GM06990 (cell line): Measurements from ENCODE around the gene IKBKE.

Experiments used
- DNase-seq: peaks from one replicate; pipeline ENCODE4 v3.0.0-alpha.2; 2011; ENCODE audit not compliant: insufficient read length; ENCODE audit errors: extremely low read depth
- H3K27me3 ChIP-seq: replicated peaks from 2 replicates; pipeline ENCODE4 v1.6.0; 2011; ENCODE audit warnings: low read length; ENCODE audit not compliant: control insufficient read depth, insufficient read depth
- H3K36me3 ChIP-seq: 2 replicates; pipeline ENCODE4 v1.5.1; 2011; ENCODE audit warnings: low read length; ENCODE audit not compliant: control insufficient read depth, insufficient read depth
- H3K4me3 ChIP-seq: replicated peaks from 2 replicates; pipeline ENCODE4 v1.5.1; 2011; ENCODE audit warnings: low read depth, mild to moderate bottlenecking, control low read depth, low read length
- TF ChIP-seq, protein P1 (sequence below): IDR thresholded peaks from 2 replicates; pipeline ENCODE4 v1.5.1; 2011; ENCODE audit warnings: low read length, control low read depth, mild to moderate bottlenecking, inconsistent platforms; ENCODE audit not compliant: insufficient read depth, poor library complexity, severe bottlenecking

Gene IKBKE

DNA sequence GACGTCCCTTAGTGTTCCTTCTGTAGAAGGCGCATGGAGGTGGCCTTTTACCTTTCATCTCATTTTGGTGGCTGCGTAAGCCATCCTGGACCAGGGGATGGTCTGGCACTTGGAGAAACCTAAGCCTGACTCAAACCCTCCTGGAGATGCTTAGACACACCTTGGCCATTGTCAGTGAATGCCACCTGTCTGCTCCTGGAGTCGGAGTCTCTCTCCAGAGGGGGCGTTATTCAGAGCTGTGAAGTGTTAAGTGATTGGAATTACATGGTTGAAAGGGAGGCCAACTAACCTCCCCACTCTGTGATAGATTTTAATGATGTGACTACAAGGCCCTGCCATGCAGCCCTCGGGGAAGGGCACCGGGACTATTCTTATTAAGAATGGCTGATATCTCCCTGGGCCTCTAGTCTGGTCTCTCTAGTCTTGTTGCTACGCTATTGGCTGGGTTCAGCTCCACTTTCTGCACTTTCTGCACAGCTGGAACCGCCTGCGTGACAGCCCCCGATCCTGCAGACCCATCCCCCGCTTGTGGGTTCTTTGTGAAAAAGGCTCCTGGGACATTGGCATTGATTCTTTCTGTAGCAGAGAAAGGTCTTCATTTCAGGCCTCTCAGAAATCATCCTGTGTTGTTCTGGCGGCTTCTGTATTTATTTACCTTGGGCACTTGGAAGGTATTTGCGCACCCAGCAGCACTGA, 41.2 kb downstream of the IKBKE start:
- DNase-seq, result no peak
- no peaks in the 10 kb centered on the region for H3K36me3 ChIP-seq
- TF ChIP-seq, protein P1, sequence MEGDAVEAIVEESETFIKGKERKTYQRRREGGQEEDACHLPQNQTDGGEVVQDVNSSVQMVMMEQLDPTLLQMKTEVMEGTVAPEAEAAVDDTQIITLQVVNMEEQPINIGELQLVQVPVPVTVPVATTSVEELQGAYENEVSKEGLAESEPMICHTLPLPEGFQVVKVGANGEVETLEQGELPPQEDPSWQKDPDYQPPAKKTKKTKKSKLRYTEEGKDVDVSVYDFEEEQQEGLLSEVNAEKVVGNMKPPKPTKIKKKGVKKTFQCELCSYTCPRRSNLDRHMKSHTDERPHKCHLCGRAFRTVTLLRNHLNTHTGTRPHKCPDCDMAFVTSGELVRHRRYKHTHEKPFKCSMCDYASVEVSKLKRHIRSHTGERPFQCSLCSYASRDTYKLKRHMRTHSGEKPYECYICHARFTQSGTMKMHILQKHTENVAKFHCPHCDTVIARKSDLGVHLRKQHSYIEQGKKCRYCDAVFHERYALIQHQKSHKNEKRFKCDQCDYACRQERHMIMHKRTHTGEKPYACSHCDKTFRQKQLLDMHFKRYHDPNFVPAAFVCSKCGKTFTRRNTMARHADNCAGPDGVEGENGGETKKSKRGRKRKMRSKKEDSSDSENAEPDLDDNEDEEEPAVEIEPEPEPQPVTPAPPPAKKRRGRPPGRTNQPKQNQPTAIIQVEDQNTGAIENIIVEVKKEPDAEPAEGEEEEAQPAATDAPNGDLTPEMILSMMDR, result no peak
- H3K4me3 ChIP-seq, result no peak overlapping the region
- no peaks in the 10 kb centered on the region for H3K27me3 ChIP-seq

DNA sequence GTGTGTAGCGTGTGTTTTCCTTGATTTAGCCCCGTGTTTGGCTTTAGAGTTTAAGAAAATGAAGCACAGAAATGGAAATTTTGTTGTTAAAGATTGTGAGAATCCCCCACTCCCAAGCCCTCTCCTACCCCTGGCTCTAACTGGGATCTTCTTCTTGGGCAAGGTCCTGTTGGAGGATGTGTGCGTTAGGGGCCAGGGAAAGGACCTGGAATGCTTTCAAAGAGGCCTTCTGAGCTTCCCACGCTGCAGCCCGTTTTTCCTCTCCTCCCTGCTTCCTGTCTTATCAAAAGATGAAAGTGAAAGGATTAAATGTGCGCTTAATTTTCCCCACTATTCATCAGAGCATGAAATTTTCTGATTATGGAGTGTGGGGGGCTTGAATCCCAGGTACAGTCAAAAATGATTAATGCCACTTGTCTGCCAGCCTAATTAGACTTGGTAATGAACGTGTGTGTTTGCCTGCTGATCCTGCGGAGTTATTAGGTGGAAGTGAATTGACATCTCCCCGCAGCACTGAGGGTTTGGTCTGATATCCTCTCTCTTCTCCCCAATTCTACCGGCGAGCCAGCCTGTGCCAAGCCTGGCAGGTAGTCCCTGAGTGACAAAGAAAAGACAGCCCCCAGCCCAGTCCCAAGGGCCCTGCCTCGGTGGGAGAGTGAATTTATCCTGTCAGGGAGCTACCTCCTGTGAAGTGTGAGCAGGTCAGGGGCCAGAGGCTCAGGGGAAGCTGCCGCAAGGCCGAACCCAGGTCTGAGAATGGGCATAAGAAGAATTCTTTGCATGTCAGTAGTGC, 42.0 kb downstream of the IKBKE start:
- DNase-seq, result no peak
- H3K36me3 ChIP-seq, result no peaks in the 10 kb centered on the region
- H3K27me3 ChIP-seq, result no peaks in the 10 kb centered on the region
- H3K4me3 ChIP-seq, result no peak overlapping the region
- TF ChIP-seq, protein P1, result no peak

DNA sequence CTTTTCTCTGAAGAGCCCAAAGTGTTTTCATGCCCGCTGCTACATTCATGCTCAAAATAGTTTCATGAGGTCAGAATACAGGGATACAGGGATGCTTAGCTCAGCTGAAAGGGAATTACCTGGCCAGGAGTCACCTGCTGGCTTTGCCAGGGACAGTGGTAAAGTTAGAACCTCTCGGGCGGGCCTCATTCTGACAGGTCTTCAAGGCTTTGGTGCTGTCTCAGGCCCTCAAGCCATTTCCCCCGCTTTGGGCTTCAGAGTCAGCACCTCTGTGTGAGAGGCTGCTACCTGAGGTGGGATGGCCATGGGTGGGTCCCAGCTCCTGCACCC, 42.5 kb downstream of the IKBKE start:
- no peak for DNase-seq
- TF ChIP-seq, protein P1, result no peak
- no peaks in the 10 kb centered on the region for H3K27me3 ChIP-seq
- no peaks in the 10 kb centered on the region for H3K36me3 ChIP-seq
- H3K4me3 ChIP-seq, result no peak overlapping the region

DNA sequence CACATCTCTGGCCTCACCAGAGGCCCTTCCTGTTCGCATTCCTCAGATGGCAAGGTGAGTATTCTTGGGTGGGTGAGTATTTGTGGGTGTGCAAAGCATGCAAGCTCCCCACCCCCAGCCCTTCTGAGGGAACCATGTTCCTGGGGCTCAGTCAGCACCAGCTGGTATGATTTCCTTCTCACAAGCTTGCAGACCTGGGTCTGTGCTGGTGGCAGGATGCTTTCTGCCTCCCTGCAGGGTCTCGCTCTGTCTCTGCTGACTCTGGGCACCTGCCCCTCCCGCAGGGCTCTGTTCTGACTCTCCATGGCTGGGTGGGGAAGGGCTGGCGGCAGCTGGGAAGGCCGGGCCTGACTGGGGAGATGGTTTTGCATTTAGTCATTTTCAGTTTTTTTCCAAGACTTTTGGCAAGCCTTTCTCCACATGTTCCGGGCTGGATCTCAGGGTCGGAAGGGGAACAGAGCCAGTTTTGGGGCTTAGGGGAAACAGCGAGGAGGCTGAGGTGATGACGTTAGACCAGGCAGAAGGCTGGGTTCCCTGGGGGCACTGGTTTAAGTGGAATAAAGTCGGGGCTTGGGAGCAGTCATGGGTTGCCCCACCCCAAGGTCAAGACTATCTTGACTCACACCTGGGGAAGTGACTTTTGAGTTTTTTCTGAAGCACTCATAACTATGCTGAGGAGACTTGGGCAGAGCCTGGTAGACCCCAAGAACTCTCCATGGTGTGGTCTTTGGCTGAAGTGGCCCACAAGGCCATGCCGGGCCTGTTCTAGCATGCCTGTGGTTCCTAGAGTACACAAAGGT, 43.2 kb downstream of the IKBKE start:
- Histone ChIP-seq H3K4me3 (no peak overlapping the region), H3K27me3 (no peaks in the 10 kb centered on the region), H3K36me3 (no peaks in the 10 kb centered on the region)
- TF ChIP-seq, protein P1, result no peak
- DNase-seq, result no peak

DNA sequence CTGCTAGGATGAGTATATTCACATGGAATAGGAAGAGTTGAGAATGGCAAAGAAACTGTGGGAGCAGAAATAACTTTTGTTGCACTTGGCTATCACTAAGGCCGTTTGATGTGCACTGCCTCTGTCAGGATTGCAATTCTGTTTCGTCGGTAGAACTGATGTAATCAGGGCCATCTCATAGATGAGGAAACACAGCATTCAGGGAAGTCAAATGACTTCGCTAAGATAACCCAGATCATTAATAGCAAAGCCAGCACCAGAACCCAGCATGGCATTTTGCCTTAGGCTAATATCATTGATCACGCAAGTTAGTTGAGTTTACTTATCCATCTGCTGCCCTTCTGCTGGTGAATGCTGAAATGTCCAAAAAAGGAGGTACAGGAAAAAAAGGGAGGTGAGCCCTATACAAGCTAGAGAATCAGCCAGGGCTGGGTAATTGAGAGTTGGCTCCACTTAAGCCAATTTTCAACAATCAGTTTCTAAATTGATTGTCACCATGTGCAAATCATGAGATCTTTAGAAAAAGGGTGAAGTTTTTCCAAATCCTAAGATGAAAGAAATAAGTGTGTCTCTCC, 44.6 kb downstream of the IKBKE start:
- Histone ChIP-seq H3K36me3 (no peaks in the 10 kb centered on the region), H3K27me3 (no peaks in the 10 kb centered on the region; the same call in 1 of the 2 replicates), H3K4me3 (no peak overlapping the region)
- DNase-seq, result no peak
- TF ChIP-seq, protein P1, result no peak
